Stimulated activated naive CD8-positive, alpha-beta T cell treated with anti-CD3 and anti-CD28 coated beads, Interleukin-15, amount 100 ng/mL, for 72 hours (primary cell): ENCODE measurements around the gene PROSER3.
A peak's percentile ranks its signal among the peaks of the same experiment; 100 is the strongest.

Experiments
- ATAC-seq: fragments of 150-1000 bp; cut with Tn5 transposase; 2 replicates; pipeline ENCODE4 v1.10.0; 2021; ENCODE audit warnings: mild to moderate bottlenecking, moderate library complexity
- DNase-seq, 2 donors: peaks; one replicate each; pipeline ENCODE4 v3.0.0; 2021 to 2022
- H3K27ac Mint-ChIP-seq, 2 donors: one replicate each; pipeline ENCODE4 v1.8.0; 2022; ENCODE audit warnings: mild to moderate bottlenecking in 2 of 2, mixed read lengths in 2 of 2, moderate library complexity in 2 of 2
- H3K27me3 Mint-ChIP-seq: one replicate; pipeline ENCODE4 v1.8.0; 2022; ENCODE audit warnings: mixed read lengths
- H3K4me1 Mint-ChIP-seq: one replicate; pipeline ENCODE4 v1.8.0; 2022; ENCODE audit warnings: mild to moderate bottlenecking, mixed read lengths
- H3K4me3 Mint-ChIP-seq, 2 donors: one replicate each; pipeline ENCODE4 v1.8.0; 2022; ENCODE audit warnings: mild to moderate bottlenecking in 2 of 2, mixed read lengths in 2 of 2, moderate library complexity in 1 of 2
- H3K9me3 Mint-ChIP-seq, 2 donors: one replicate each; pipeline ENCODE4 v1.8.0; 2022; ENCODE audit warnings: mixed read lengths in 2 of 2

PROSER3 gene

GRCh38 chr19:35783469-35784434 is 25.8 kb downstream of the PROSER3 start:
- H3K27ac Mint-ChIP-seq, result no peak overlapping the region
- DNase-seq (no peak), ATAC-seq (peak; percentile 2)

GRCh38 chr19:35784503-35785338 is 26.7 kb downstream of the PROSER3 start:
- no peaks in the 10 kb centered on the region for H3K27me3 Mint-ChIP-seq
- H3K4me1 Mint-ChIP-seq, result no peaks in the 10 kb centered on the region
- DNase-seq (no peak), ATAC-seq (no peak)
- no peak overlapping the region for H3K4me3 Mint-ChIP-seq
- H3K27ac Mint-ChIP-seq, result no peak overlapping the region
- no peaks in the 10 kb centered on the region for H3K9me3 Mint-ChIP-seq

More at GRCh38 chr19:35783469-35784434, 25.8 kb downstream of the PROSER3 start:
- Mint-ChIP-seq H3K4me1 (no peaks in the 10 kb centered on the region), H3K9me3 (no peaks in the 10 kb centered on the region), H3K27me3 (no peaks in the 10 kb centered on the region), H3K4me3 (no peak overlapping the region)

- Mint-ChIP-seq H3K4me1 (no peaks in the 10 kb centered on the region), H3K27ac (no peak overlapping the region), H3K9me3 (no peaks in the 10 kb centered on the region), H3K4me3 (no peak overlapping the region), H3K27me3 (no peaks in the 10 kb centered on the region)
- DNase-seq (no peak), ATAC-seq (no peak)
Observed at GRCh38 chr19:35785339-35785627, 27.3 kb downstream of the PROSER3 start.

GRCh38 chr19:35786299-35787160 is 28.6 kb downstream of the PROSER3 start:
- peak; percentile 29 for ATAC-seq
- Mint-ChIP-seq H3K4me1 (no peaks in the 10 kb centered on the region), H3K4me3 (no peak overlapping the region), H3K27me3 (no peaks in the 10 kb centered on the region), H3K27ac (no peak overlapping the region), H3K9me3 (no peaks in the 10 kb centered on the region)
- DNase-seq, result no peak

- no peaks in the 10 kb centered on the region for H3K9me3 Mint-ChIP-seq
- no peaks in the 10 kb centered on the region for H3K27me3 Mint-ChIP-seq
- DNase-seq, result no peak
- H3K4me3 Mint-ChIP-seq, result no peak overlapping the region
- H3K4me1 Mint-ChIP-seq, result no peaks in the 10 kb centered on the region
- ATAC-seq, result no peak
- no peak overlapping the region for H3K27ac Mint-ChIP-seq
Observed at GRCh38 chr19:35787227-35787799, 29.3 kb downstream of the PROSER3 start.

GRCh38 chr19:35788205-35788960 is 30.4 kb downstream of the PROSER3 start:
- ATAC-seq (no peak), DNase-seq (no peak)
- H3K4me3 Mint-ChIP-seq, result no peak overlapping the region
- no peaks in the 10 kb centered on the region for H3K9me3 Mint-ChIP-seq
- H3K4me1 Mint-ChIP-seq, result no peaks in the 10 kb centered on the region
- H3K27me3 Mint-ChIP-seq, result no peaks in the 10 kb centered on the region
- H3K27ac Mint-ChIP-seq, result no peak overlapping the region

DNA sequence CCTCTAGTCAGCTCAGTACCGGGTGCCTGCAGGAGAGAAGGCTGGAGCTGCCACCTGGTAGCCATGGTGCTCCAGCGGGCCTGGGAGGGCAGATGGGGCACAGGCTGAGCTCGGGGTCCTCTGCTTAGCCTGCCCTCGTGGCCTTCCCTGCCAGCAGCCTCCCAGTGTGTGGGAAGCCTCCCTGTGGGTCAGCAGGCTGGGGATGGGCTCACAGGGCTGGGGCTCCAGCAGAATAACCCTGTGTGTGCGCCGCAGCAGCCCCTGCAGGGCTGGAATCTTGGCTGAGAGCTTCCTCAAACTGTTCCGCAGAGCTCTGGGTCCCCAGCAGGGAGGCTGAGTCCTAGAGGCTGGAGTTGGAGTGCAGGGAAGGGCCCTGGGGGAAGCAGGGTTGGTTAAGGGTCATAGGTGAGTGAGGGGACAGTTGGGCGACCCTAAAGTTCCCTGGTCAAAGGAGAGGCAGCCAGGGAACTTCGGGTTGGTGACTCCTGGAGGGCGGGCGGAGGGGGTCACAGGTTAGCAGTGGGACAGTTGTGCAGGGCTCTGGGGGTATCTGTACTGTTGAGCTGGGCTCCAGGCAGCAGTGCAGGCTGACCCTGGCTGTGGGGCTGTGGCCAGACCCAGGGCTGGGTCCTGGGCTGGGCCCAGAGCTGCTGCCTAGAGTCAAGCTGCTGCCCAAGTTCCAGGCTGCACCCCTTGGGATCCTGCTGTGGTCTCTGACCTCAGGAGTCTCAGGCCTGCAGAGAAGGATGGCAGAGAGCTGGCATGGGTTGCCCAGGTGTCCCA is 31.4 kb downstream of the PROSER3 start:
- H3K9me3 Mint-ChIP-seq, result no peaks in the 10 kb centered on the region
- no peaks in the 10 kb centered on the region for H3K4me1 Mint-ChIP-seq
- no peak for ATAC-seq
- H3K27me3 Mint-ChIP-seq, result peaks cover 8% of the 10 kb centered on the region
- no peak overlapping the region for H3K4me3 Mint-ChIP-seq
- DNase-seq, result no peak
- H3K27ac Mint-ChIP-seq, result peak overlapping the region in 1 of 2 donors; percentile 85

DNA sequence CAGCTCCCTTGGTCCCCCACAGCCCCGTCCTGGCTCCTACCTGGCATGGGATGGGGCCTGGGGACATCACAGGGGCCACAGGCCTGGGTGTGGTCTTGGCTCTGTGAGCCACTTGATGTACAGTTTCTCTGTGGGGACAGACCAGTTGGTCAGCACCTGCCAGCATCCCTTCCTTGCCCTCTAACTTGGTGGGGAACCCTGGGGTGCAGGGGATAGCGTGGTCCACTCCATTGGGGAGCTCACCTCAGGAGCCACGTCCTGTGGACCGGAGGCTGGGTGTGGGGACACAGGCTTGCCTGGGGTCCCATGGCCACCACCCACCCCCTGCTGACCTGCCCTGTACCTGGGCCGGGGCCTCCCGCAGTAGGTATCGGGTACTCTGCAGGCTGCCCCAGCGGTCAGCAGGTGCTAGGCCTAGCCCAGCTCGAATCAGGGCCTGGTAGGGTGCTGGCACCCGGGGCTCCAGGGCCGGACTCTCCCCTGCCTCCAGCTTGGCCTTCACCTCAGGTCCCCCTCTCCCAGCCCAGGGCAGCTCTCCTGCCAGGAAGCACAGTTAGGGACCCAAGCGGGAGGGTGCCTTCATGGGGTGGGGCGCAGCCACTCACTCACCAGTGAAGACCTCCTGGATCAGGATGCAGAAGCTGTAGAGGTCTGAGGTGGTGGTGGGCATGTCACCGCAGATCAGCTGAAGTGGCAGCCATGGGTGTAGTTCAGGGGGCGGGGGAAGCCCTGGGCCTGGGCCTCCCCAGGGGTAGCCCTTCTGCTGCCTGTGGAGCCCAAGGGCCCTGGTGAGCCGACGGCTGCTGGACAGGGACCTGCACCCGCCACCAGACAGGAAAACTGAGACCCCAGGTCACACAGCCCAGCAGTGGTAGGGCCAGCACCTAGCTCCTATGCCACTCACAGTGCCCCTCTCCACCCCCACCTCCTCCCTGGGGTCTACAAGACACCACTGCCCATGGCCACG is 32.3 kb downstream of the PROSER3 start:
- DNase-seq (no peak), ATAC-seq (peak; percentile 5)
- Mint-ChIP-seq H3K4me3 (no peak overlapping the region), H3K9me3 (no peaks in the 10 kb centered on the region), H3K27me3 (peaks cover 8% of the 10 kb centered on the region), H3K4me1 (no peaks in the 10 kb centered on the region), H3K27ac (peak overlapping the region in 1 of 2 donors; percentile 27)

DNA sequence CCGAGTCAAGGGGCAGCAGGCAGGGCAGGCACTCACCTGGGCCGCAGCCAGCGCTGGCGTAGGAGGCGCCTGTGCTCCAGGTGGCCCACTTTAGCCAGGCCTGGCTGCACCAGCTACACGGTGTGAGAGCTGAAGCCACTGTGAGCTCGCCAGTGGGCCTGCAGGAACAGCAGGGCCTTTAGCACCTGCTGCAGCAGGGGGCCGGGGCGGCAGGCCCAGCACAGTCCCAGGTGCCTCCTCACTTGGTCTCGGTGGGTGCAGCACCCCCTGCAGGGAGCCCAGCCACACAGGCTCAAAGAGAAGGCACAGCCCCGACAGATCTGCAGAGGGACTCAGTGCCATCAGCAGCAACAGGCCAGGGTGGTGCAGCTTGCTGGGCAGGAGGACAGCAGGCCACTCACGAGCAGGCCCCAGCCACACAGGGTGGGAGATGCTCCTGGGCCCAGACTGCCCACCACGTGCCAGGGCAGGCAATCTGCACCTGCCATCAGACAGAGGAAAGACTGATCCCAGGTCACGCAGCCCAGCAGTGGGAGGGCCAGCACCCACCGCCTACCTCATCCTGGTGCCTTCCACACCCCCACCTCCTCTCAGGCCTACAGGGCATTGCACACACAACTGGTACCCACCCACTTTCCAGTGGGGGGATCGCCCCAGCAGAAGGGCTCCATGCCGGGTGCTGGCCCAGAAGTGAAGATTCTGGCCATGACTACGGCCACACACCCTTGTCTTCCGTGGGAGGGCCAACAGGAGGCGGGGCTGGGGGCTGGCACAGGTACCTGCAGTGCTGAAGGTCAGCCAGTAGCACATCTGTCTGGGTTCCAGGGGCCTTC is 33.2 kb downstream of the PROSER3 start:
- peaks cover 14% of the 10 kb centered on the region for H3K27me3 Mint-ChIP-seq
- DNase-seq, result no peak
- H3K9me3 Mint-ChIP-seq, result no peaks in the 10 kb centered on the region
- H3K27ac Mint-ChIP-seq, result peak overlapping the region in 1 of 2 donors; percentile 34
- H3K4me3 Mint-ChIP-seq, result no peak overlapping the region
- peak; percentile 54 for ATAC-seq
- H3K4me1 Mint-ChIP-seq, result no peaks in the 10 kb centered on the region

DNA sequence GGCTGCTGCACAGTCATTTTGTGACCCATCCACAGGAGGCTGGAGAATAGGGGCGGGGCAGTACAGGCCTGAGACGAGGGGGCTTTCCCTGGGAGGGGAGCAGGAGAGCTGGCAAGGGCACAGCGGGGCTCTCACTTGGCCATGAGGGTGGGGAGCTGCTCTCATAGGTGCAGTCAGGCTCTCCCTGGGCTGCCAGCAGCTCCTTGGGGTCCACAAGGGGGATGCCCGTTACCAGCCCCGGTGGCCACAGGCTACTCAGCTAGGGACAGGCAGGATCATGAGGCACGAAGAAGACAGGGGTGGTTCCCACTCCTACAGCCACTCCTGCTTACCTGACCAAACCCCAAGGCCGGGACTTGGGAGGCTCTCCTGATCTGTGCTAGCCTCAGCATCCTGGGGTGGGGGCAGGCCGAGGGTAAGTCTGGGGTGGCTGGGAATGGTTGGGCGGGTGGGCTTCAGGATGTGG is 33.9 kb downstream of the PROSER3 start:
- no peak for DNase-seq
- Mint-ChIP-seq H3K27me3 (peaks cover 20% of the 10 kb centered on the region), H3K27ac (no peak overlapping the region), H3K4me1 (peaks cover 4% of the 10 kb centered on the region), H3K9me3 (no peaks in the 10 kb centered on the region), H3K4me3 (no peak overlapping the region)
- no peak for ATAC-seq

- peaks cover 25% of the 10 kb centered on the region for H3K27me3 Mint-ChIP-seq
Observed at GRCh38 chr19:35792312-35792711, 34.3 kb downstream of the PROSER3 start.

GRCh38 chr19:35792888-35793287 is 34.9 kb downstream of the PROSER3 start:
- ATAC-seq (no peak), DNase-seq (no peak)
- peaks cover 13% of the 10 kb centered on the region for H3K4me1 Mint-ChIP-seq
- peaks cover 31% of the 10 kb centered on the region for H3K27me3 Mint-ChIP-seq
- H3K9me3 Mint-ChIP-seq, result no peaks in the 10 kb centered on the region
- no peak overlapping the region for H3K27ac Mint-ChIP-seq
- no peak overlapping the region for H3K4me3 Mint-ChIP-seq

More at GRCh38 chr19:35792312-35792711, 34.3 kb downstream of the PROSER3 start:
- no peak for DNase-seq
- Mint-ChIP-seq H3K27ac (no peak overlapping the region), H3K4me3 (no peak overlapping the region), H3K4me1 (peaks cover 8% of the 10 kb centered on the region), H3K9me3 (no peaks in the 10 kb centered on the region)
- no peak for ATAC-seq
